HepG2 (cell line): ENCODE data around the gene MTFR1L. TPM values are rescaled to one million over a fixed set of nuclear protein-coding genes. Genes with fewer than 3 reads are reported as not detected.

Experiments used
- ASH2L ChIP-seq: fragments of 300-600, 200-600 bp; sonication (generic); IDR thresholded peaks from 2 replicates; pipeline ENCODE4 v1.7.0; 2017; ENCODE audit warnings: low read depth, mild to moderate bottlenecking, moderate library complexity, mixed read lengths, low read length; ENCODE audit not compliant: insufficient read length
- FOXK2 ChIP-seq: fragments of 450-650 bp; IDR thresholded peaks from 2 replicates; pipeline ENCODE4 v1.6.1; 2016
- HNRNPLL ChIP-seq: fragments of 200-400 bp; formaldehyde crosslinking; IDR thresholded peaks from 2 replicates; pipeline ENCODE4 v1.6.1; 2017; ENCODE audit warnings: mild to moderate bottlenecking, low read depth, low read length; ENCODE audit not compliant: poor library complexity, severe bottlenecking
- KLF13 ChIP-seq: sonication (generic); formaldehyde crosslinking; IDR thresholded peaks from 2 replicates; pipeline ENCODE4 v1.4.0; 2020; ENCODE audit warnings: mild to moderate bottlenecking, missing genetic modification reagents
- MIER2 ChIP-seq: IDR thresholded peaks from 2 replicates; pipeline ENCODE4 v1.6.1; 2016; ENCODE audit warnings: missing biosample characterization, missing genetic modification reagents
- RFXAP ChIP-seq: sonication (generic); formaldehyde crosslinking; IDR thresholded peaks from 2 replicates; pipeline ENCODE4 v1.4.0; 2020; ENCODE audit warnings: missing genetic modification reagents, borderline replicate concordance
- TBX2 ChIP-seq: sonication (generic); formaldehyde crosslinking; IDR thresholded peaks from 2 replicates; pipeline ENCODE4 v1.5.0; 2020; ENCODE audit warnings: missing genetic modification reagents, mild to moderate bottlenecking, borderline replicate concordance
- TEAD2 ChIP-seq: sonication (generic); formaldehyde crosslinking; IDR thresholded peaks from 2 replicates; pipeline ENCODE4 v1.9.0; 2021; ENCODE audit warnings: missing genetic modification reagents
- ZBTB21 ChIP-seq: sonication (generic); formaldehyde crosslinking; IDR thresholded peaks from 2 replicates; pipeline ENCODE4 v1.4.0; 2020; ENCODE audit warnings: missing genetic modification reagents
- ZFX ChIP-seq: sonication (generic); formaldehyde crosslinking; IDR thresholded peaks from 2 replicates; pipeline ENCODE4 v1.4.0; 2020; ENCODE audit warnings: mild to moderate bottlenecking, low read depth, missing genetic modification reagents, moderate library complexity
- ZNF232 ChIP-seq: sonication (generic); formaldehyde crosslinking; IDR thresholded peaks from 2 replicates; pipeline ENCODE4 v1.4.0; 2020; ENCODE audit warnings: missing genetic modification reagents, borderline replicate concordance
- polyA plus RNA-seq, 8 experiments: library from polyadenylated mRNA; depleted of rRNA in 3 of 8; stranded (reverse) in 7 of 8; unstranded in 1 of 8; fragments of >200 nt; fragmentation: Illumina TruSeq in 4 of 8; extraction: Trizol in 4 of 8; gene quantifications; 2 replicates each; pipeline versions ENCODE4 v1.2.1 to v1.2.3, GENCODE V29; 2011 to 2016; ENCODE audit warnings: low read depth in 4 of 8, missing spikeins in 1 of 8, mixed read lengths in 1 of 8; ENCODE audit not compliant: insufficient read depth in 1 of 8
- total RNA-seq, 5 experiments: library from RNA; depleted of rRNA; stranded (reverse); fragments of >200 nt; fragmentation: Illumina TruSeq; extraction: Trizol; gene quantifications; 2 replicates each; pipeline ENCODE4 v1.2.3, GENCODE V29; 2016; ENCODE audit warnings: low read depth in 1 of 5
- TF ChIP-seq, protein P1 (sequence below): sonication (generic); formaldehyde crosslinking; IDR thresholded peaks from 2 replicates; pipeline ENCODE4 v1.5.1; 2020; ENCODE audit warnings: mild to moderate bottlenecking, moderate library complexity, missing genetic modification reagents
- TF ChIP-seq, protein P2 (sequence below): sonication (generic); formaldehyde crosslinking; IDR thresholded peaks from 2 replicates; pipeline ENCODE4 v1.4.0; 2020; ENCODE audit warnings: missing genetic modification reagents
- TF ChIP-seq, protein P3 (sequence below): IDR thresholded peaks from 2 replicates; pipeline ENCODE4 v1.6.1; 2012; ENCODE audit warnings: inconsistent platforms
- TF ChIP-seq, protein P4 (sequence below): sonication (generic); formaldehyde crosslinking; IDR thresholded peaks from 2 replicates; pipeline ENCODE4 v1.8.1; 2023; ENCODE audit warnings: missing genetic modification reagents, mild to moderate bottlenecking, borderline replicate concordance
- TF ChIP-seq, protein P5 (sequence below): sonication (generic); formaldehyde crosslinking; IDR thresholded peaks from 2 replicates; pipeline ENCODE4 v1.4.0; 2020; ENCODE audit warnings: mild to moderate bottlenecking, missing genetic modification reagents
- TF ChIP-seq, protein P6 (sequence below): sonication (generic); formaldehyde crosslinking; IDR thresholded peaks from 2 replicates; pipeline ENCODE4 v1.4.0; 2020; ENCODE audit warnings: missing genetic modification reagents, borderline replicate concordance

Gene MTFR1L
- total and polyA plus RNA-seq, 2 of the 13 experiments (the other 11 are each of a cell fraction or from before 2014, with no cell fraction given) = 38.0 to 55.7 TPM

DNA sequence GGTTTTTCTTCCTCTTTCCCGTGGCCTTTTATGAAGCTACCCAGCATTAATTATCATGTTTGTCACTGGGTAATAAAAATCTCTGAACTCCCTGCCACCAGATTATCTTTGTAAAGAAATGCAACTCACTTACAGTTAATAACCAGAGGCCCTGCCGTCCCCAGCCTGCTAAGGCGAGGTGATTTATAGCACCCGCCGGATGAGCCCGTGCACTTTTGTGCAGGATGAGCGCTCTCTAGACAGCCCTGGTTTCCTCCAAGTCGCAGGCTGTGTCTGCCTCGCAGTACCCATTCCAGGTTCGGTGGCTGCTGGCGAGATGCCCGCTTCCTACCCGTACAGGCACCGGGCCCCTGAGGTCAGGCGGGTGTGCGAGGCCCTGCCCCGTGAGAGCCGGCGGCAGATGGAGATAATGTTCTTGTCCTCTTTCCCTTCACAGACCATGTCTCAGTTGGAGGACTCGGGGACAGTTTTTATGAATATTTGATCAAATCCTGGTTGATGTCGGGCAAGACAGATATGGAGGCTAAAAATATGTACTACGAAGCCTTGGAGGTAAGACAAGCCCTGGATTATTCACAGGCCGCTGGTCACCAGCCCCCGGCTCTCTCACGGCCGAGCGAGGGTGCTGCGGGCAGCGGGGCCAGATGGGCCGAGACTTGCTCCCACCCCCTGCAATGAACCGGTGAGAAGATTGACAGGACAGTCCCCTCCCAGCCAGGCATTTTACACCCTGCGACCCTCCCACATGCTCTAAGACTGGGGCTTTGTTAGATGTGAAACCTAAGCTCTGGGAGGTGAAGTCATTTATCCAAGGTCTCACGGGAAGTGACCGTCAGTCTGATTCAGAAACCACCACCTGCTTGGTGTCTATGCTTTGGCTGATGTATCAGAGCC lies 48.3 kb upstream of the MTFR1L start (continued):
- TF ChIP-seq MIER2 (CRISPR knock-in tag) (no peak), ZNF232 (no peak), ZBTB21 (CRISPR knock-in tag) (no peak), HNRNPLL (peak; percentile 43), TEAD2 (no peak), ZFX (peak; percentile 57; the same call in 1 of the 2 replicates), RFXAP (CRISPR knock-in tag) (no peak), KLF13 (CRISPR knock-in tag) (no peak), FOXK2 (no peak), TBX2 (CRISPR knock-in tag) (peak; percentile 45; the same call in 1 of the 2 replicates), ASH2L (peak; percentile 20)
- TF ChIP-seq, protein P1, sequence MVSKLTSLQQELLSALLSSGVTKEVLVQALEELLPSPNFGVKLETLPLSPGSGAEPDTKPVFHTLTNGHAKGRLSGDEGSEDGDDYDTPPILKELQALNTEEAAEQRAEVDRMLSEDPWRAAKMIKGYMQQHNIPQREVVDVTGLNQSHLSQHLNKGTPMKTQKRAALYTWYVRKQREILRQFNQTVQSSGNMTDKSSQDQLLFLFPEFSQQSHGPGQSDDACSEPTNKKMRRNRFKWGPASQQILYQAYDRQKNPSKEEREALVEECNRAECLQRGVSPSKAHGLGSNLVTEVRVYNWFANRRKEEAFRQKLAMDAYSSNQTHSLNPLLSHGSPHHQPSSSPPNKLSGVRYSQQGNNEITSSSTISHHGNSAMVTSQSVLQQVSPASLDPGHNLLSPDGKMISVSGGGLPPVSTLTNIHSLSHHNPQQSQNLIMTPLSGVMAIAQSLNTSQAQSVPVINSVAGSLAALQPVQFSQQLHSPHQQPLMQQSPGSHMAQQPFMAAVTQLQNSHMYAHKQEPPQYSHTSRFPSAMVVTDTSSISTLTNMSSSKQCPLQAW (CRISPR knock-in tag) = 0 out of 2 replicates have a peak, but pooled peaks have one; percentile 42
- TF ChIP-seq, protein P2, sequence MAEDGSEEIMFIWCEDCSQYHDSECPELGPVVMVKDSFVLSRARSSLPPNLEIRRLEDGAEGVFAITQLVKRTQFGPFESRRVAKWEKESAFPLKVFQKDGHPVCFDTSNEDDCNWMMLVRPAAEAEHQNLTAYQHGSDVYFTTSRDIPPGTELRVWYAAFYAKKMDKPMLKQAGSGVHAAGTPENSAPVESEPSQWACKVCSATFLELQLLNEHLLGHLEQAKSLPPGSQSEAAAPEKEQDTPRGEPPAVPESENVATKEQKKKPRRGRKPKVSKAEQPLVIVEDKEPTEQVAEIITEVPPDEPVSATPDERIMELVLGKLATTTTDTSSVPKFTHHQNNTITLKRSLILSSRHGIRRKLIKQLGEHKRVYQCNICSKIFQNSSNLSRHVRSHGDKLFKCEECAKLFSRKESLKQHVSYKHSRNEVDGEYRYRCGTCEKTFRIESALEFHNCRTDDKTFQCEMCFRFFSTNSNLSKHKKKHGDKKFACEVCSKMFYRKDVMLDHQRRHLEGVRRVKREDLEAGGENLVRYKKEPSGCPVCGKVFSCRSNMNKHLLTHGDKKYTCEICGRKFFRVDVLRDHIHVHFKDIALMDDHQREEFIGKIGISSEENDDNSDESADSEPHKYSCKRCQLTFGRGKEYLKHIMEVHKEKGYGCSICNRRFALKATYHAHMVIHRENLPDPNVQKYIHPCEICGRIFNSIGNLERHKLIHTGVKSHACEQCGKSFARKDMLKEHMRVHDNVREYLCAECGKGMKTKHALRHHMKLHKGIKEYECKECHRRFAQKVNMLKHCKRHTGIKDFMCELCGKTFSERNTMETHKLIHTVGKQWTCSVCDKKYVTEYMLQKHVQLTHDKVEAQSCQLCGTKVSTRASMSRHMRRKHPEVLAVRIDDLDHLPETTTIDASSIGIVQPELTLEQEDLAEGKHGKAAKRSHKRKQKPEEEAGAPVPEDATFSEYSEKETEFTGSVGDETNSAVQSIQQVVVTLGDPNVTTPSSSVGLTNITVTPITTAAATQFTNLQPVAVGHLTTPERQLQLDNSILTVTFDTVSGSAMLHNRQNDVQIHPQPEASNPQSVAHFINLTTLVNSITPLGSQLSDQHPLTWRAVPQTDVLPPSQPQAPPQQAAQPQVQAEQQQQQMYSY (CRISPR knock-in tag) = no peak
- TF ChIP-seq, protein P3, sequence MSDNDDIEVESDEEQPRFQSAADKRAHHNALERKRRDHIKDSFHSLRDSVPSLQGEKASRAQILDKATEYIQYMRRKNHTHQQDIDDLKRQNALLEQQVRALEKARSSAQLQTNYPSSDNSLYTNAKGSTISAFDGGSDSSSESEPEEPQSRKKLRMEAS = peak; percentile 34; the same call in 1 of the 2 replicates
- TF ChIP-seq, protein P4, sequence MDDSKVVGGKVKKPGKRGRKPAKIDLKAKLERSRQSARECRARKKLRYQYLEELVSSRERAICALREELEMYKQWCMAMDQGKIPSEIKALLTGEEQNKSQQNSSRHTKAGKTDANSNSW (CRISPR knock-in tag) = no peak
- TF ChIP-seq, protein P5, sequence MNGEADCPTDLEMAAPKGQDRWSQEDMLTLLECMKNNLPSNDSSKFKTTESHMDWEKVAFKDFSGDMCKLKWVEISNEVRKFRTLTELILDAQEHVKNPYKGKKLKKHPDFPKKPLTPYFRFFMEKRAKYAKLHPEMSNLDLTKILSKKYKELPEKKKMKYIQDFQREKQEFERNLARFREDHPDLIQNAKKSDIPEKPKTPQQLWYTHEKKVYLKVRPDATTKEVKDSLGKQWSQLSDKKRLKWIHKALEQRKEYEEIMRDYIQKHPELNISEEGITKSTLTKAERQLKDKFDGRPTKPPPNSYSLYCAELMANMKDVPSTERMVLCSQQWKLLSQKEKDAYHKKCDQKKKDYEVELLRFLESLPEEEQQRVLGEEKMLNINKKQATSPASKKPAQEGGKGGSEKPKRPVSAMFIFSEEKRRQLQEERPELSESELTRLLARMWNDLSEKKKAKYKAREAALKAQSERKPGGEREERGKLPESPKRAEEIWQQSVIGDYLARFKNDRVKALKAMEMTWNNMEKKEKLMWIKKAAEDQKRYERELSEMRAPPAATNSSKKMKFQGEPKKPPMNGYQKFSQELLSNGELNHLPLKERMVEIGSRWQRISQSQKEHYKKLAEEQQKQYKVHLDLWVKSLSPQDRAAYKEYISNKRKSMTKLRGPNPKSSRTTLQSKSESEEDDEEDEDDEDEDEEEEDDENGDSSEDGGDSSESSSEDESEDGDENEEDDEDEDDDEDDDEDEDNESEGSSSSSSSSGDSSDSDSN (CRISPR knock-in tag) = peak; percentile 62
- TF ChIP-seq, protein P6, sequence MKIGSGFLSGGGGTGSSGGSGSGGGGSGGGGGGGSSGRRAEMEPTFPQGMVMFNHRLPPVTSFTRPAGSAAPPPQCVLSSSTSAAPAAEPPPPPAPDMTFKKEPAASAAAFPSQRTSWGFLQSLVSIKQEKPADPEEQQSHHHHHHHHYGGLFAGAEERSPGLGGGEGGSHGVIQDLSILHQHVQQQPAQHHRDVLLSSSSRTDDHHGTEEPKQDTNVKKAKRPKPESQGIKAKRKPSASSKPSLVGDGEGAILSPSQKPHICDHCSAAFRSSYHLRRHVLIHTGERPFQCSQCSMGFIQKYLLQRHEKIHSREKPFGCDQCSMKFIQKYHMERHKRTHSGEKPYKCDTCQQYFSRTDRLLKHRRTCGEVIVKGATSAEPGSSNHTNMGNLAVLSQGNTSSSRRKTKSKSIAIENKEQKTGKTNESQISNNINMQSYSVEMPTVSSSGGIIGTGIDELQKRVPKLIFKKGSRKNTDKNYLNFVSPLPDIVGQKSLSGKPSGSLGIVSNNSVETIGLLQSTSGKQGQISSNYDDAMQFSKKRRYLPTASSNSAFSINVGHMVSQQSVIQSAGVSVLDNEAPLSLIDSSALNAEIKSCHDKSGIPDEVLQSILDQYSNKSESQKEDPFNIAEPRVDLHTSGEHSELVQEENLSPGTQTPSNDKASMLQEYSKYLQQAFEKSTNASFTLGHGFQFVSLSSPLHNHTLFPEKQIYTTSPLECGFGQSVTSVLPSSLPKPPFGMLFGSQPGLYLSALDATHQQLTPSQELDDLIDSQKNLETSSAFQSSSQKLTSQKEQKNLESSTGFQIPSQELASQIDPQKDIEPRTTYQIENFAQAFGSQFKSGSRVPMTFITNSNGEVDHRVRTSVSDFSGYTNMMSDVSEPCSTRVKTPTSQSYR (CRISPR knock-in tag) = no peak
